Measurements from ENCODE around the gene GALNS.
A peak's percentile ranks its signal among the peaks of the same experiment; 100 is the strongest.
"Not testable (repeated sequence)": the region's sequence is repeated elsewhere in the genome, so short reads cannot be mapped to it uniquely, and the experiment has no call there.

GALNS gene

GRCh38 chr16:88784074-88784855, 72.5 kb downstream of the GALNS start:
- DNase-seq (ENCODE audit: low read depth) = peak; percentile 88

- DNase-seq (ENCODE audit: low read depth) = peak; percentile 66
Observed at GRCh38 chr16:88783391-88784073, 73.2 kb downstream of the GALNS start.

- DNase-seq (ENCODE audit: low read depth) = peak; percentile 91
Observed at GRCh38 chr16:88782454-88783390, 74.0 kb downstream of the GALNS start.

DNA sequence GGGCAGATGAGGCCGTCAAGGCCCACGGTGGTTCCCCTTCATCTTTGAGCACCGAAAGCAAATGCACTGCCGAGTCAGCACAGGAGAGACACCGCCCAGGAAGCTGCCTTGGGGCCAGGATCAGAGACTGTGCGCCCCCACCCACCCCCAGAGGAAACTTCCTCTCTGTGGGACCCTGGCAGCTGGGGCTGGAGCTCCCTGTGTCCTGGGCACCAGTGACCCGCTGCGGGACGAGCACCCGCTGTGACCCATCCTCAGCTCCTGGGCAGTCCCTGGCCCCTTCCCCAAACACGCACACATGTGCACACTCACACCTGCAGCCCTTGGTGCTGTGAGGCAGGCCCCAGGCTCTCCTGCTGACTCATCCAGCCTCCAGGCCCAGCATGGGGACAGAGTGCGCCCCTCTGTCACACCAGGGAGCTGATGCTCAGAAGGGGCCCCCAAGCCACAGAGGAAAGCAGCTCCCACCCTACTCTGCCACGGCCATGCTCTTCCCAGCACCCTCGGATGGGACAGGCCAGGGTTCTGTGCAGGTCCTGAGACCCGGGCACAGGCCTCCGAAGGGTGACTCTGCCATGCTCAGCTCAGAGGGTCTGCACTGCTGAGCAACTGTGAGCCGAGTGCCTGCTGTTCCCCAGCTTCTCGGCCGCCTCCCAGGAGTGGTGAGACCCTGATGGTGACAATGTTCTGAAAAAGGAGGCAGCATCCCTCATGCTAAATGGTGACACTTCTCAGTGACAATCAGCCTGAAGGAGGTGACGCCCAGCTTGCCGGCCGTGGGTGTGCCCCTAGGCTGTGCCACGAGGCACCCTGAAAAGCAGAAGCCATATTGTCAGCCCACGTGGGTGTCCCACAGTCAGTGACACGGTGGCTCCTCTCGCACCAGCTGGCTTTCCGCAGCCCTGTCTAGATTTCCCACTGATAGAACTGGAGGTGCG, 75.3 kb downstream of the GALNS start:
- peak; percentile 54 for DNase-seq (ENCODE audit: low read depth)

DNA sequence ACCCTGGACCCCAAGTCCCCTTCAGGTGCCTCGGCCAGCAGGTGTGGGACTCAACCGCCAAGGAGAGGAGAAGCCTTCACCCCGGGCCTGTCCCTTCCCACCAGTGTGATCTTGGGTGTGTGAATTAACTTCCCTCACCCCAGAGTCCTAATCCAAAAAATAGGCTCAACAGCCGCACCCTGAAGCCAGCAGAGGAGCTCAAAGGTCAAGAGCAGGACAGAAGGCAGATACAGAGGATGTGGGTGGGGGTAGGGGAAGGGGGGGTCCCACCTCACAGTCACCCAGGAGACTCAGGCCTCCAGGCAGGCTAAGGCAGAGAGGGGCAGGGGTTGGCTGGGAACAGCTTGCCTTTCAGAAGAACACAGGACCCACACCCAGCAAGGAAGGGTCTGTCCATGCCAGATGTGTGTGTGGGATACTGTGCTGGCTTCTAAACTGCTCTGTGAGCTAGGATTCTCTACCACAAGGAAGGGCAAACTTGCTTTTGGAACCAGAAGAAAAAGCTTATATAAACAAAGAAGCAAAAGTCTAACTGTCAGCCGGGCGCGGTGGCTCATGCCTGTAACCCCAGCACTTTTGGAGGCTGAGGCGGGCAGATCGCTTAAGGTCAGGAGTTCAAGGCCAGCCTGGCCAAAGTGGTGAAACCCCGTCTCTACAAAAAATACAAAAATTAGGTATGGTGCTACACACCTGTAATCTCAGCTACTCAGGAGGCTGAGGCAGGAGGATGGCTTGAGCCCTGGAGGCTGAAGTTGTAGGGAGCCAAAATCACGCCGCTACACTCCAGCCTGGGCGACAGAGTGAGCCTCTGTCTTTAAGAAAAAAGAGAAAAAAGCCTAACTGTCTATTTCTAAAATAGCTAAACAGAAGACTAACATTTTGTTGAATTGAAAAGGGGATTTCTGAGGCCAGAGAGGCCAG, 76.3 kb downstream of the GALNS start:
- DNase-seq (ENCODE audit: low read depth) = no peak

GRCh38 chr16:88779406-88780141, 77.2 kb downstream of the GALNS start:
- DNase-seq (ENCODE audit: low read depth) = no peak

DNA sequence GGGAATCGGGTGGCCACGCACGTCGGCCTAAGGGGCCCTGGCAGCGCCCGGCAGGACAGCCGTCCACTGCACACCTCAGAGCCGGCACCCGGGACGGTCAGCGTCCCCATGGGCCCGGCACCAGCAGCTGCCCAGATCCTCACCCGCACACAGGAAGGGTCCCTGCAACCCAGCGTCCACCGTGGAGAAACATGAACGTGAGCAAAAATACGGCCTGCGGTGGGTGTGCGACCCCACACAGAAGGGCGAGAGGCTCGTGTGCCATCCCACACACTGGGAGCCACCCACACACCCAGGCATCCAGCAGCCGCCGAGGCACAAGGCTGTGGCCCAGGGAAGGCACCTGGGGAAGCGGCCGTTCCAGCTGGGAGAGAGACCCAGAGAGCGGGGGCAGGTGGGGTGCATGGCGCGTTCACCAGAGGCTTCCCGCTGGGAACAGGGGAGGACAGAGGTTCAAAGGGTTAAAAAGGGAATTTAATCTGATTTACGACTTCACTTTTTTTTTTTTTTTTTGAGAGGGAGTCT, 78.1 kb downstream of the GALNS start:
- no peak for DNase-seq (ENCODE audit: low read depth)

DNA sequence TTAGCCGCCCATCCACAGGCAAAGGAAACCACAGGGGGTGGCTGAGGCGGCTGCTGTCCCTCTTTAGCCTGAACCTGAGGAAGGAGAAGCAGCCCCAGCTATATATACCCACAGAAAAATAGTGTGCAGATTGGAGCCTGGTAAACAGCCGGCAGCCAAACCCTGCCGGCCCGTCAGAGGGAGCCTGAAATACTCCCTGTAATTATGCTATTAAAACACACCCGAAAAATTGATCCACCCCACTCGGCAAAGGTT, 78.5 kb downstream of the GALNS start:
- DNase-seq (ENCODE audit: low read depth) = no peak

DNA sequence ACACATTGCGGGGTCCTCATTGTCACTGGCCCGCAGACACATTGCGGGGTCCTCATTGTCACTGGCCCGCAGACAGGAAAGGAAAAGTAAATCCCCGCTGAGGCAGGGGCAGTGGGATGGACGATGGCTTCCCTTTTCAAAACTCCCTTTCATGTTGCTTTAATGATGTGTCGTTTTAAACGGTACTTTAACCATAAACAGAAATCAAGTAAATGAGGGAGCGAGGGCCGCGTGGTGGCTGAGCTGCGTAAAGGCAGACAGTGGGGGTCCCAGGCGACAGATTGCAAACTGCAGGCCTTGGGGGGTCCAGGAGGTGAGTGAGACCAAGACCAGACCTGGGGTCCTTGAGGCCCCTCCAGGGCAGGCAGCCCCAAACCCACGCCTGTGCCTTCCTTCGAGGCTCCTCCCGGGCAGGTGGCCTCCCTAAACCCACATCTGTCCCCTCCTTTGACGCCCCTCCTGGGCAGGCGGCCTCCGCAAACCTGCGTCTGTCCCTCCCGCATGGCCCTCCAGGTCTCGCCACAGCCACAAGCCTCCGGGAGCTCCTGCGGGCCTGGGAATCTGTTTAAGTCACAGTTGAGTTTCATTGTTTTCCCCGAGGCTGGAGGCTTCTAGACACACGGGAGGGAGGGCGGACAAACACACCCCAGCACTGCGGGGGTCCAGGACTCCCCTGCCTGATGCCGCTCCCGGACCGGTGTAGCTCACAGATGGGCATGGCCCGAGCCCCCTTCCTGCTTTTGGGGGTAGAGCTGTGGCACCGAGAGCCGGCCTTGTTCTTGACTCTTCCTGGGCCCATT, 79.1 kb downstream of the GALNS start:
- no peak for DNase-seq (ENCODE audit: low read depth)

- no peak for DNase-seq (ENCODE audit: low read depth)
Observed at GRCh38 chr16:88775825-88776224, 80.9 kb downstream of the GALNS start.

DNA sequence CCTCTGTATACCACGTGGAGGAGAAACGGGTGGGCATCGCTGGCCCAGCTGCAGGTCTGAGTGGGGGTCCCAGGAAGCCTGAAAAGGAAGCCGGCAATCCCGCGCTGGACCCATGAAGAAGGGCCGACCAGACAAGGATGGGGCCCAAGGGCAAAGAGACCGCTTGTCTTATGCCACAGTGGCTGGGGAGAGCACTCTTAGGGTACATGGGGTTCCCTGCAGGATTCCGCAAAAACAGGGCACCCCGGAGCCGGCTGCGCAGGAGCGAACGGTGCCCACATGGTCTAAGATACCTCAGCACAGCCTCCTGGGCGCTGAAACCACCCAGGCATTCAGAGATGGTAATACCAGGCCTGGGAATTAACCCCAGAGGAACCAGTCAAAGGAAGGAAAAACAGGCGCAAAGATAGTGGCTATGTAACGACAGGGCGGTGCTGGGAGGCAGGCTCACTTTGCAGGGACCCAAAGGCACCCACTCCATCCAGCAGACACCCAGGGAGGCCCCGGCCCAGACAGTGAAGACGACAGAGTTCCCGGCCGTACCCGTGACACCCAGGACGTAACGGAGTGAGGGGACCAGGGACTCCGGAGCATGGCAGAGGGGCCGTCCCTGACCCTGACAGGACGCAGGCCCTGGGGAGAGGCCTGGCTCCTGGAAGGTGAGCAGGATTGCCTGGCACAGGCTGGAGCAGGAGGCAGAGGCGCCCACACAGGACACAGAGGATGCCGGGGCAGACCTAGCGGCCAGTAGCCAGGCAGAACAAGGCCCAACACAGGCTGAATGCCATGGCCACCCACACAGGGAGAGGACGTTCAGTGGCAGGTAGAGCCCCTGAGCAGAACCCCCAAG, 82.0 kb downstream of the GALNS start:
- no peak for DNase-seq (ENCODE audit: low read depth)

- DNase-seq (ENCODE audit: low read depth) = peak; percentile 98
Observed at GRCh38 chr16:88773812-88774291, 82.9 kb downstream of the GALNS start.

GRCh38 chr16:88772871-88773811, 83.6 kb downstream of the GALNS start:
- DNase-seq (ENCODE audit: low read depth) = peak; percentile 95

GRCh38 chr16:88771781-88772180, 85.0 kb downstream of the GALNS start:
- not testable (repeated sequence) for DNase-seq (ENCODE audit: low read depth)

GRCh38 chr16:88771294-88771772, 85.4 kb downstream of the GALNS start:
- DNase-seq (ENCODE audit: low read depth) = no peak
